ENCODE measurements around the gene MREG. TPM values are rescaled to one million over a fixed set of nuclear protein-coding genes. Genes with fewer than 3 reads are reported as not detected.
"Not testable (repeated sequence)": the region's sequence is repeated elsewhere in the genome, so short reads cannot be mapped to it uniquely, and the experiment has no call there.

MREG gene
- polyA plus RNA-seq, 4 donors = 1.9 to 8.7 (median 4.9) TPM

GRCh38 chr2:215967590-215968378 lies 45.6 kb downstream of the MREG start:
- FAIRE-seq (no peak), DNase-seq (no peak)
- Histone ChIP-seq H3K36me3 (ENCODE audit: control insufficient read depth in 3 of 3, insufficient read depth in 2 of 3, low read depth in 1 of 3, low read length in 3 of 3) (peaks cover 0 to 7% (median 2%) of the 10 kb centered on the region in 3 donors), H3K9me3 (ENCODE audit: control insufficient read depth in 2 of 2, insufficient read depth in 1 of 2, low read depth in 1 of 2, low read length in 1 of 2) (peaks cover 0 to 3% of the 10 kb centered on the region in 2 donors), H3K27ac (ENCODE audit: low read depth in 1 of 3, low read length in 2 of 3) (no peak overlapping the region), H3K27me3 (ENCODE audit: control insufficient read depth in 3 of 3, insufficient read depth in 3 of 3, low read length in 3 of 3) (no peaks in the 10 kb centered on the region), H3K4me1 (ENCODE audit: control insufficient read depth in 3 of 3, insufficient read depth in 2 of 3, low read depth in 1 of 3, low read length in 2 of 3) (no peaks in the 10 kb centered on the region), H3K4me3 (ENCODE audit: low read depth in 1 of 3, low read length in 3 of 3) (no peak overlapping the region)
- 88 to 91% (median 88%) methylated on average over 3 of the region's 3 CpGs for WGBS, 3 donors

- Histone ChIP-seq H3K27ac (ENCODE audit: low read depth in 1 of 3, low read length in 2 of 3) (no peak overlapping the region), H3K4me3 (ENCODE audit: low read depth in 1 of 3, low read length in 3 of 3) (no peak overlapping the region), H3K27me3 (ENCODE audit: control insufficient read depth in 3 of 3, insufficient read depth in 3 of 3, low read length in 3 of 3) (no peaks in the 10 kb centered on the region), H3K9me3 (ENCODE audit: control insufficient read depth in 2 of 2, insufficient read depth in 1 of 2, low read depth in 1 of 2, low read length in 1 of 2) (peaks cover 0 to 3% of the 10 kb centered on the region in 2 donors), H3K4me1 (ENCODE audit: control insufficient read depth in 3 of 3, insufficient read depth in 2 of 3, low read depth in 1 of 3, low read length in 2 of 3) (no peaks in the 10 kb centered on the region), H3K36me3 (ENCODE audit: control insufficient read depth in 3 of 3, insufficient read depth in 2 of 3, low read depth in 1 of 3, low read length in 3 of 3) (peaks cover 0 to 7% (median 2%) of the 10 kb centered on the region in 3 donors)
- FAIRE-seq (no peak), DNase-seq (no peak)
- WGBS, 3 donors = 78 to 94% (median 84%) methylated on average over 3 of the region's 3 CpGs
These were observed 46.4 kb downstream of the MREG start for GRCh38 chr2:215966951-215967350.

GRCh38 chr2:215966274-215966673 lies 47.1 kb downstream of the MREG start:
- Histone ChIP-seq H3K27me3 (ENCODE audit: control insufficient read depth in 3 of 3, insufficient read depth in 3 of 3, low read length in 3 of 3) (no peaks in the 10 kb centered on the region), H3K36me3 (ENCODE audit: control insufficient read depth in 3 of 3, insufficient read depth in 2 of 3, low read depth in 1 of 3, low read length in 3 of 3) (peaks cover 0 to 4% (median 0%) of the 10 kb centered on the region in 3 donors), H3K4me3 (ENCODE audit: low read depth in 1 of 3, low read length in 3 of 3) (no peak overlapping the region), H3K9me3 (ENCODE audit: control insufficient read depth in 2 of 2, insufficient read depth in 1 of 2, low read depth in 1 of 2, low read length in 1 of 2) (peaks cover 0 to 3% of the 10 kb centered on the region in 2 donors), H3K4me1 (ENCODE audit: control insufficient read depth in 3 of 3, insufficient read depth in 2 of 3, low read depth in 1 of 3, low read length in 2 of 3) (no peaks in the 10 kb centered on the region), H3K27ac (ENCODE audit: low read depth in 1 of 3, low read length in 2 of 3) (no peak overlapping the region)
- DNase-seq = no peak
- 74 to 83% (median 77%) methylated on average over 4 of the region's 4 CpGs for WGBS, 3 donors
- FAIRE-seq = no peak

GRCh38 chr2:215965532-215966165 lies 47.7 kb downstream of the MREG start:
- H3K9me3 ChIP-seq (ENCODE audit: control insufficient read depth in 2 of 2, insufficient read depth in 1 of 2, low read depth in 1 of 2, low read length in 1 of 2) = peaks cover 0 to 3% of the 10 kb centered on the region in 2 donors
- FAIRE-seq (no peak), DNase-seq (no peak)
- H3K27ac ChIP-seq (ENCODE audit: low read depth in 1 of 3, low read length in 2 of 3) = no peak overlapping the region
- 95 to 100% (median 96%) methylated on average over 1 of the region's 1 CpG for WGBS, 3 donors
- no peak overlapping the region for H3K4me3 ChIP-seq (ENCODE audit: low read depth in 1 of 3, low read length in 3 of 3)
- H3K27me3 ChIP-seq (ENCODE audit: control insufficient read depth in 3 of 3, insufficient read depth in 3 of 3, low read length in 3 of 3) = no peaks in the 10 kb centered on the region
- peaks cover 0 to 8% (median 0%) of the 10 kb centered on the region in 3 donors for H3K36me3 ChIP-seq (ENCODE audit: control insufficient read depth in 3 of 3, insufficient read depth in 2 of 3, low read depth in 1 of 3, low read length in 3 of 3)
- H3K4me1 ChIP-seq (ENCODE audit: control insufficient read depth in 3 of 3, insufficient read depth in 2 of 3, low read depth in 1 of 3, low read length in 2 of 3) = no peaks in the 10 kb centered on the region

GRCh38 chr2:215961981-215962380 lies 51.4 kb downstream of the MREG start:
- no peaks in the 10 kb centered on the region for H3K27me3 ChIP-seq (ENCODE audit: control insufficient read depth in 3 of 3, insufficient read depth in 3 of 3, low read length in 3 of 3)
- no peak overlapping the region for H3K4me3 ChIP-seq (ENCODE audit: low read depth in 1 of 3, low read length in 3 of 3)
- peaks cover 0 to 8% (median 2%) of the 10 kb centered on the region in 3 donors for H3K36me3 ChIP-seq (ENCODE audit: control insufficient read depth in 3 of 3, insufficient read depth in 2 of 3, low read depth in 1 of 3, low read length in 3 of 3)
- no peak for FAIRE-seq
- WGBS, 3 donors = 80 to 94% (median 92%) methylated on average over 5 of the region's 5 CpGs
- DNase-seq = no peak
- H3K27ac ChIP-seq (ENCODE audit: low read depth in 1 of 3, low read length in 2 of 3) = no peak overlapping the region
- H3K4me1 ChIP-seq (ENCODE audit: control insufficient read depth in 3 of 3, insufficient read depth in 2 of 3, low read depth in 1 of 3, low read length in 2 of 3) = no peaks in the 10 kb centered on the region
- H3K9me3 ChIP-seq (ENCODE audit: control insufficient read depth in 2 of 2, insufficient read depth in 1 of 2, low read depth in 1 of 2, low read length in 1 of 2) = no peaks in the 10 kb centered on the region

- H3K4me1 ChIP-seq (ENCODE audit: control insufficient read depth in 3 of 3, insufficient read depth in 2 of 3, low read depth in 1 of 3, low read length in 2 of 3) = peaks cover 0 to 4% (median 0%) of the 10 kb centered on the region in 3 donors
- no peak for DNase-seq
- 86 to 96% (median 91%) methylated on average over 4 of the region's 4 CpGs for WGBS, 3 donors
- no peak overlapping the region for H3K27ac ChIP-seq (ENCODE audit: low read depth in 1 of 3, low read length in 2 of 3)
- H3K27me3 ChIP-seq (ENCODE audit: control insufficient read depth in 3 of 3, insufficient read depth in 3 of 3, low read length in 3 of 3) = no peaks in the 10 kb centered on the region
- no peaks in the 10 kb centered on the region for H3K9me3 ChIP-seq (ENCODE audit: control insufficient read depth in 2 of 2, insufficient read depth in 1 of 2, low read depth in 1 of 2, low read length in 1 of 2)
- peaks cover 0 to 8% (median 2%) of the 10 kb centered on the region in 3 donors for H3K36me3 ChIP-seq (ENCODE audit: control insufficient read depth in 3 of 3, insufficient read depth in 2 of 3, low read depth in 1 of 3, low read length in 3 of 3)
- no peak for FAIRE-seq
- H3K4me3 ChIP-seq (ENCODE audit: low read depth in 1 of 3, low read length in 3 of 3) = no peak overlapping the region
These were observed 55.1 kb downstream of the MREG start for GRCh38 chr2:215958257-215958656.

GRCh38 chr2:215957354-215958122 lies 55.8 kb downstream of the MREG start:
- not testable (repeated sequence) for H3K36me3 ChIP-seq (ENCODE audit: control insufficient read depth in 3 of 3, insufficient read depth in 2 of 3, low read depth in 1 of 3, low read length in 3 of 3); H3K4me3 ChIP-seq (ENCODE audit: low read depth in 1 of 3, low read length in 3 of 3); H3K4me1 ChIP-seq (ENCODE audit: control insufficient read depth in 3 of 3, insufficient read depth in 2 of 3, low read depth in 1 of 3, low read length in 2 of 3); H3K27me3 ChIP-seq (ENCODE audit: control insufficient read depth in 3 of 3, insufficient read depth in 3 of 3, low read length in 3 of 3); H3K27ac ChIP-seq (ENCODE audit: low read depth in 1 of 3, low read length in 2 of 3); DNase-seq; FAIRE-seq; H3K9me3 ChIP-seq (ENCODE audit: control insufficient read depth in 2 of 2, insufficient read depth in 1 of 2, low read depth in 1 of 2, low read length in 1 of 2)
- WGBS, 3 donors = 93 to 94% (median 93%) methylated on average over 10 of the region's 10 CpGs

GRCh38 chr2:215952860-215953637 lies 60.3 kb downstream of the MREG start:
- no peaks in the 10 kb centered on the region for H3K9me3 ChIP-seq (ENCODE audit: control insufficient read depth in 2 of 2, insufficient read depth in 1 of 2, low read depth in 1 of 2, low read length in 1 of 2)
- no peak overlapping the region for H3K27ac ChIP-seq (ENCODE audit: low read depth in 1 of 3, low read length in 2 of 3)
- 37 to 67% (median 53%) methylated on average over 4 of the region's 4 CpGs for WGBS, 3 donors
- H3K36me3 ChIP-seq (ENCODE audit: control insufficient read depth in 3 of 3, insufficient read depth in 2 of 3, low read depth in 1 of 3, low read length in 3 of 3) = no peaks in the 10 kb centered on the region
- H3K4me1 ChIP-seq (ENCODE audit: control insufficient read depth in 3 of 3, insufficient read depth in 2 of 3, low read depth in 1 of 3, low read length in 2 of 3) = peaks cover 0 to 9% (median 4%) of the 10 kb centered on the region in 3 donors
- H3K27me3 ChIP-seq (ENCODE audit: control insufficient read depth in 3 of 3, insufficient read depth in 3 of 3, low read length in 3 of 3) = no peaks in the 10 kb centered on the region
- no peak overlapping the region for H3K4me3 ChIP-seq (ENCODE audit: low read depth in 1 of 3, low read length in 3 of 3)
- FAIRE-seq = peak; percentile 68
- DNase-seq = peak; percentile 17 to 94

Data from small intestine (tissue), 7 donors.